Astrocyte (in vitro differentiated cells and primary cell): ENCODE measurements around the gene HCAR2.

ENCODE experiments used
- CTCF ChIP-seq: IDR thresholded peaks from 2 replicates; pipeline ENCODE4 v1.5.1; 2011; ENCODE audit warnings: low read depth, mild to moderate bottlenecking, inconsistent platforms, low read length, moderate library complexity; ENCODE audit not compliant: insufficient read depth
- EZH2 ChIP-seq: IDR thresholded peaks from 2 replicates; pipeline ENCODE4 v1.6.1; 2012; ENCODE audit warnings: mild to moderate bottlenecking, low read length, inconsistent platforms; ENCODE audit not compliant: insufficient read depth

DNA sequence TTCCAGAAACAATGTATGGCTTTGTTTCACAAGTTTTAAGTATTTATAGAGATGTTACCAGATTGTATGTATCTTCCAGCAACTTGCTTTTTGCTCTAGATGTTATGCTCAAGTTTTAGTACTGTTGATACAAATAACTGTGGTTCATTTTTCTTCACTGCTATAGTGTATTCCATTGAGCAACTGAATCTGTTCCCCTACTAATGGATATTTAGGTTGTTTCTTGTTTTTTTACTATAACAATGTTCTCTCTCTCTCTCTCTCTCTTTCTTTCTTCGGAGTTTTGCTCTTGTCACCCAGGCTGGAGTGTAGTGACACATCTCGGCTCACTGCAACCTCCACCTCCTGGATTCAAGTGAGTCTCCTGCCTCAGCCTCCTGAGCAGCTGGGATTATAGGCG lies 16.6 kb downstream of the HCAR2 start:
- TF ChIP-seq CTCF, result no peak
- TF ChIP-seq EZH2, result no peak
